PFSK-1 (cell line): Measurements from ENCODE around the gene PTH1R.

Experiments used
- FOXP2 ChIP-seq: optimal IDR thresholded peaks from 2 replicates; pipeline ENCODE3; 2011; ENCODE audit warnings: borderline replicate concordance, control low read depth, inconsistent platforms; ENCODE audit not compliant: insufficient read depth; ENCODE audit errors: extremely low read length, extremely low read depth
- POLR2AphosphoS5 ChIP-seq: IDR thresholded peaks from 2 replicates; pipeline ENCODE4 v1.6.1; 2012; ENCODE audit warnings: low read depth, mild to moderate bottlenecking, control low read depth, low read length, moderate library complexity
- REST ChIP-seq, 2 experiments: IDR thresholded peaks; 2 replicates each; pipeline versions ENCODE4 v1.6.1 to v1.8.0; 2011 to 2012; ENCODE audit warnings: low read depth in 2 of 2, low read length in 2 of 2, control low read depth in 1 of 2, inconsistent platforms in 1 of 2, mild to moderate bottlenecking in 1 of 2, moderate library complexity in 1 of 2; ENCODE audit not compliant: insufficient read depth in 1 of 2
- SIN3A ChIP-seq: IDR thresholded peaks from 2 replicates; pipeline ENCODE4 v1.6.1; 2012; ENCODE audit warnings: mild to moderate bottlenecking, low read length, moderate library complexity, borderline replicate concordance; ENCODE audit not compliant: insufficient read depth
- TAF1 ChIP-seq: IDR thresholded peaks from 2 replicates; pipeline ENCODE4 v1.6.1; 2012; ENCODE audit warnings: low read length, control low read depth, borderline replicate concordance; ENCODE audit not compliant: insufficient read depth

Gene PTH1R

DNA sequence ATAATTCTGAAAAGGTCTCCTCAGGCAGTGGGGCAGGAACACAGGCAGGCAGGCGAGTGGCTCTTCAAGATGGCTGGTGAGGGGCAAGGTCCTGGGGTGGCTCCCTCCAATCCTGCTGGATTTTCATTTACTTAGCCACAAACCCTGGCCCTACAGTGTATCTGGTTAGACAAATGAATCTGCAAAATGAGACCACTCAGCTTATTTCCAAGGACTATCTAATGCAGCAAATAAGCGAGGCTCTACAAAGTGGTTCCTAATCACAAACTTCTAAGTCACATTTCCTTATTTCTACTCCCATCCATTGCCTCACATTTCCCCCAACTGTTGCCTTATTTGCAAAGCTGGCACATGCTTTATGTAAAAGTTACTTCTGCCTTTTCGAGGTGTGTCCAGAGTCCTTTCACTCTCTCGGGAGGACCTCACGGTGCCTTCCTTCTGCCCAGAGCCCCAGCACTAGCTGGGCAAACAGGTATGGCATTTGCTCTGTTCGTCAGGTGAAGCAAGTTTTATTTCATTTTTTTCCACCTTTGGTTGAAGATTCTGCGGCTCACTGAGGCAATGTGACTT is 58.6 kb downstream of the PTH1R start:
- TF ChIP-seq POLR2AphosphoS5, result no peak
- no peak for TF ChIP-seq TAF1
- no peak for TF ChIP-seq FOXP2
- no peak for TF ChIP-seq REST (IDR thresholded peaks at IDR 0.05; ENCODE audit: insufficient read depth in 1 of 2, low read depth in 2 of 2, low read length in 2 of 2)
- no peak for TF ChIP-seq SIN3A

GRCh38 chr3:46936733-46937250 is 59.3 kb downstream of the PTH1R start:
- no peak for TF ChIP-seq FOXP2
- TF ChIP-seq SIN3A, result no peak
- no peak for TF ChIP-seq REST (IDR thresholded peaks at IDR 0.05; ENCODE audit: insufficient read depth in 1 of 2, low read depth in 2 of 2, low read length in 2 of 2)
- no peak for TF ChIP-seq TAF1
- no peak for TF ChIP-seq POLR2AphosphoS5

GRCh38 chr3:46938118-46938517 is 60.6 kb downstream of the PTH1R start:
- TF ChIP-seq POLR2AphosphoS5 (no peak), FOXP2 (no peak), REST (IDR thresholded peaks at IDR 0.05; ENCODE audit: insufficient read depth in 1 of 2, low read depth in 2 of 2, low read length in 2 of 2) (no peak), TAF1 (no peak), SIN3A (no peak)

- no peak for TF ChIP-seq SIN3A
- TF ChIP-seq TAF1, result no peak
- no peak for TF ChIP-seq REST (IDR thresholded peaks at IDR 0.05; ENCODE audit: insufficient read depth in 1 of 2, low read depth in 2 of 2, low read length in 2 of 2)
- TF ChIP-seq POLR2AphosphoS5, result no peak
- no peak for TF ChIP-seq FOXP2
Measured at GRCh38 chr3:46939578-46940445, 62.3 kb downstream of the PTH1R start.
